RKO (cell line): Measurements from ENCODE around the gene RNF151.
A peak's percentile ranks its signal among the peaks of the same experiment; 100 is the strongest.

Experiments
- DNase-seq: peaks from one replicate; pipeline ENCODE4 v3.0.0-alpha.2; 2016; ENCODE audit warnings: low spot score

RNF151 gene

DNA sequence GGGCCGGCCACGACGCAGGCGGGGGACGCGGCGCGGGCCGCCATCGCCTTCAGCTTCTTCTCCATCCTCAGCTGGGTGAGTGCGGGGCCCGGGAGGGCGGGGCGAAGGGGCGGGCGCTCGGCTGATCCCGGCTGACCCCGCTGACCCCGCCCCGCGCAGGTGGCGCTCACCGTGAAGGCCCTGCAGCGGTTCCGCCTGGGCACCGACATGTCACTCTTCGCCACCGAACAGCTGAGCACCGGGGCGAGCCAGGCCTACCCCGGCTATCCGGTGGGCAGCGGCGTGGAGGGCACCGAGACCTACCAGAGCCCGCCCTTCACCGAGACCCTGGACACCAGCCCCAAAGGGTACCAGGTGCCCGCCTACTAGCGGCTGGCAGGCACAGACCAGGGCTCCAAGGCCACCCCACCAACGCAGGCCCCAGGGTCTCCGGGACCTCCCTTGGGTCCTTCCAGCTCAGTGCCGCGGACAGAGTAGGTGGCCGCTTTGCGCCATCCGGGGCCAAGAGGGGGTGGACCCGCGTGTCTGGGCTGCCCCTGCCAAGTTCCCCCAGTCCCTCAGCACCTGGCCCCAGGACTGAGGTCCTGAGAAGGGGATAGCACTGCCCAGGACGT, 26.2 kb downstream of the RNF151 start:
- no peak for DNase-seq

DNA sequence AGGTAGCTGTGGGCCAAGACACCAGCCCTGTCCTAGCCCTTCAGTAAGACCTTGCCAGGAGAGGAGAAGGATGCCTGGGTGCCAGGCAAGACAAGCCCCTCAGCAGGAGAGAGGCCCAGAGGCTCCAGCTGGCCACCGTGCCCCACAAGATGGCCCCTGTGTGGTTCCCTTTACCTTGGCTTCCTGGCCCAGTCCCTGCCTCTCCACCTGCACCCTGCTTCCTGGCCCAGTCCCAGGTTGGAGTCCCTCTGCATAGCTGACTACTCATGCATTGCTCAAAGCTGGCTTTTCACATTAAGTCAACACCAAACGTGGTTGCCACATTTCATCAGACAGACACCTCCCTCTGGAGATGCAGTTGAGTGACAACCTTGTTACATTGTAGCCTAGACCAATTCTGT, 27.1 kb downstream of the RNF151 start:
- DNase-seq = peak; percentile 49

DNA sequence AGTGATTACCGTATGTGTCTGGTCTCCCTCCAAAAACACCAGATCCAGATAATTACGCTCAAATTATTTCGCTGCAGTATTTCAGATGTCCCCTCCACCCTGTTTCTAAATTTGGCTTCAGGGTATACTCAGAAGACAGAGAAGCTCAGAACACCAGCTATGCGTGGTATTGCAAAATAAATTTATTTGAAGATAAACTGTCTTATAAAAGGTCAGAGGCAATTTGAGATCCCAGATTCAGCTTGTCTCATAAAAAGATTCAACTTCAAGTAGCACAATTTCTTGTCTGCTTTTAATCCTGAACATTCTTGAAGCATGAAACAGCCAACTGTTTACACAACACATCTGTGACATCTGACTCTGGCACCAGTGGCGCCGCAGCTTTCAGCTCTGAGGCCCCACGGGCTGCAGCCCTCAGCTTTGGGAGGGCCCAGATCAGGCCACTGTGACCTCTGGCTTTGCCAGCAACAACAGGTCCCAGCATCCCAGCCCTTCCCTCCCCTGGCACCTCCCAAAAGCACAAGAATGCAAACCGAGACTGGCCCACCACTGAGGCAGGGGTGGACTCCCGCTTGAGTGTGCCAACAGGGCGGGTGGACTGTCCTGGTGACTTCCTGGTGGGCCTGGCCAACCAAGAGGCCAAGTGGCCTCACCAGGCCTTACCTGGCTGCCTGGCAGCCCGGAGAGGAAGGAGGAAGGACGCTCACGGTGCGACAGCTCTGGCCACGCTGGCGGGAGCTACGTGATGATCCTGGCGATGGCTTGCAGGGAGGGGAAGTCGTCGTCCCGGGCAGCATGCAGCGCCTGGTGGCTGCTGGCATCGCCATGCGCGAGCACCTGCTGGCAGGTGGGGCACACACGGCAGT, 31.1 kb downstream of the RNF151 start:
- DNase-seq = no peak

DNA sequence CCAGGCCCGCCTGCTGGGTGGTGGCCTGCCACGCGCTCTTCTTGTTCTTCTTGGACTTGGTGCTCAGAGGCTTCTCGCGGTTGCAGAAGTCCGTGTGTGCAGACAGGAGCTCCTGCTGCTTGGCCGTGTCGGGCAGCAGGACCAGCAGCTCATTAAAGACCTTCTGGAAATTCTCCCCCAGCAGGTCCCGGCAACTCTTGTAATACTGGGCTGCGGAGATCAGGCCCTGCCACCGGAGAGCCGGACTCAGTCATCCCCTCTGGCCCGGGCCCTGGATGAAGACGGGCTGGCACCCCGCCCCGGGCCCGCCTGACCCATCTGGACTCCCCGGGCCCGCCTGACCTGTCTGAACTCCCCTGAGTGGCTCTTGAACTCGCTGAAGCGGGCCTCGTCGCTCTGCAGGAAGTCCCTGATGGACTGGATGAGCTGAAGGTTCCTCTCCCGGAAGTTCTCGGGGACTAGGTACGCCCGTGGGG, 31.7 kb downstream of the RNF151 start:
- no peak for DNase-seq

- no peak for DNase-seq
Measured at GRCh38 chr16:1998852-1999801, 32.5 kb downstream of the RNF151 start.

DNA sequence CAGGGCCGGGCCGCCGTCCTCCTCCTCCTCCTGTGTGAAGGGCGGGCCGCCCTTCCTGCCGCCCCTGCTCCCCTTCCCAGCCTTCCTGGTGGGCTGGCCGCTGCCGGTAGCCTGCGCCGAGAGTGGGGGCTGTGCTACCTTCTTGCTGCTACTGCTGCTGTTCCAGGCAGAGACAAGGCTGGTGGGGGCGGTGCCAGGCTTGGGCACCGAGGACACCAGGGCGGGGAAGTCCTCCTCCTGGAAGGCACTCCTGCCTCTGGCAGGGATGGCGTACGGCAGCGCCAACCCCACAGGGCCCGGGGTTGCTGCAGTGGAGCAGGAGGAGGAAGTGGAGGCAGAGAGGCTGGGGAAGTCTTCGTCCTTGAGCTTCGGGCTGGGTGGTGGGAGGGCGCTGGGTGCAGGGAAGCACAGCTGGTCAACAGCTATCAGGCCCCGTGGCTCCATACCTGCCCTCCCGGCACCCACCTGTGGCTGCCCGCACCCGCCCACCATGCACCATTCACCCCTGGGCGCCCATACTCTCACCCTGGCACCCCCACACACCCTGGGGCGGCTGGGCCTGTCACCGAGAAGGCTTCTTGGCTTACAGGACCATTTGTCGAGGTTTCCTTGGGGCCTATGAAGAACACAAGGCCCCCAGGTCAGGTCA, 33.3 kb downstream of the RNF151 start:
- no peak for DNase-seq

GRCh38 chr16:2001035-2001434, 34.4 kb downstream of the RNF151 start:
- DNase-seq = no peak

DNA sequence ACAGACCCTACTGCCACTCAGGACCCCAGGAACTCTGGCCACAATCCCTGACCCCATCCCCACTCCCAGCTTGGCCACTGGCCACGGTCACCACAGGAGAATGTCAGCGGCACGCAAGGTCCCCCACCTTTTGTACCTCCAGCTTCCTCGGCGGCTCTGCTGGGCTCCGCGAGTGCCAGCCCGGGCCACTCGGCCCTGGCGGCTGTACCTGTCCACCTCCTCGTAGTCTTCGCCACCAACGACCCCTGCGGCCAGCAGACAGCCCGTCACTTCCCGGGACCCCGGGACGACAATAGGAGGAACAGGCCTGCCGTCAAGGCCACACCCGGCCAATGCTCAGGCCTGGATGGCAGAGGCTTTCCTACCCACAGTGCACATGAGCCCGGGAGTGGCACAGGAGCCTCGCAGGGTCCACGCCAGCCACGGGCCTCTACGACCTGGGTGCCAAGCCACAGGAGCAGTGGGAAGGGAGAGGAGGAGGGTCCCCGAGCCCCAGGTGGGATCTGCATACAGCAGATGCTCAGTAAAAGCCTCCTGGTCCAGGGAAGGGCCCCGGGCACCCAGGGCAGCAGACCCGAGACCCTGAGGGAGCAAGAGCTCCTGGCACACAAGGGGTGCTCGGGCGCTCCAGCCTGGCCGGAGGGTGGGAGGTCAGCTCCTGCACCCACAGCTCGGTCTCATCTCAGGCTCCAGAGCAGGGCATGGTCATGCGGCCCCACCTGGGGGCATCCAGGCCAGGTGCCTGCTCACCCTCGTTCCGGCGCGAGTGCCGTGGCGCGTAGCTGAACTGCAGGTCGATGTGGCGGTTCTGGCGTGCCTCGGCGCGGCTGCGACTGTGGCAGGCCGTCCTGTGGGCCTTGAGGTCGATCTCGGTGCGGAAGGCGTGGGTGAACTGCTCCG, 35.0 kb downstream of the RNF151 start:
- DNase-seq = no peak

DNA sequence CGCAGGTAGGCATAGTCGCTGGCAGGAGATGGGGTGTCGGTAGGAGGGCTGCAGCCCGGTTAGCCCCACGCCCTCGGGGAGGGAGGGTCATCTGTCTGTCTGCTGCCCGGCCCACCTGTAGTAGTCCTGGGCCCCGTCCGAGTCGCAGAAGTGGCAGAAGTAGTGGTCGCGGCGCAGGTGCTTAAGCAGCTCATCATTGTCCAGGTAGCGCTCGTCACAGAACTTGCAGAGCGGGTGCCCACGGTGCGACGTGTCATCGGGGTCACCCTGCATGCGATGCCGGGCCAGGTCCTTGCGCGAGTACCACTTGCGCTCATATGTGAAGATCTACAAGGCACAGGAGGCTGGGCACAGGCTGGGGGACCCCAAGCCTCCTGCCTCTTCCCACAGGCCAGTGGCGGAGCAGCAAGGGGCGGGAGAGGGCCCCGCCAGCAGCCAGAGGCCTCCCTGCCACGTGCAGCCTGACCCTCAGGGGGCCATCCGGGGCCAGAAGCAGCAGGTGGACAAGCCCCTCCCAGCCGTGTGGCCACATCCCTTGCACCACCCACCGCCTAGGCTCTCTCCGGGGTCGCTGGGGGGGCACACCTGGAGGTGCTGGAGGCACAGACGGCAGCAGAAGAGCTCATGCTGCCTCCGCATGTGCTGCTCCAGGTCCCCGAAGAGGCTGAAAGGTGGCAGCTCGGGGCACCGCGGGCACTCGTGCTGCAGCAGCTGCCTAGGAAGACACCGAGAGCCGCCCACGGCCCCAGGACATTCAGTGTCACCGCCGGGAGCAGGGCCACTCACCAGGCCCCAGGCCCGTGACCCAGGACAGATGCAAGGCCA, 36.0 kb downstream of the RNF151 start:
- no peak for DNase-seq

DNA sequence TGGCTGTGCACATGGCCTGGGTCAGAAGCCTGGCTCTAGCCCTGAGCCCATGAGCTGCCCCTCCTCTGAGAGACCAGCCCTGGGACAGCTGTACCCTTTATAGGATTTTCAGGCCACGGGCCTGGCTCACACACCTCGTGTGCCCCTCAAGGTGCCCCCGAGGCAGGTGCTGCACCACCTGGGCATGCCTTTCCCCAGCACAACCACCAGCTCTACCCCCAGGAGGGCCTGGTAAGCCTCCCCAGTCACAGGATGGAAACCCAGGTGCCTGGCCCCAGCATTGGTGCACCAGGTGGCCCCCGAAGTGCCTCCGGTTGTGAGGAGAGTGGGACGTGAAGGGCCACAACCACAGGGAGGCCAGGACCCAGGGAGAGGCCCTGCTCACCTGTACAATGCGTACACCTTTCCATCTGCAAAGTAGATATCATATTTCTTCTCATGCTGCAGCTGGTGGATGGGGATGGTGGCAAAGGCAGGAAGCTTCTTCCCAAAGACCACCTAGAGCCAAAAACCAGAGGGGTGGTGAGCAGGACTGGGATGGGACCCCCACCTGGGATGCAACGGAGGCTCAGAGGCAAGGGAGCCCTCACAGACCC, 36.7 kb downstream of the RNF151 start:
- DNase-seq = no peak

GRCh38 chr16:2003827-2004641, 37.4 kb downstream of the RNF151 start:
- DNase-seq = peak; percentile 83

DNA sequence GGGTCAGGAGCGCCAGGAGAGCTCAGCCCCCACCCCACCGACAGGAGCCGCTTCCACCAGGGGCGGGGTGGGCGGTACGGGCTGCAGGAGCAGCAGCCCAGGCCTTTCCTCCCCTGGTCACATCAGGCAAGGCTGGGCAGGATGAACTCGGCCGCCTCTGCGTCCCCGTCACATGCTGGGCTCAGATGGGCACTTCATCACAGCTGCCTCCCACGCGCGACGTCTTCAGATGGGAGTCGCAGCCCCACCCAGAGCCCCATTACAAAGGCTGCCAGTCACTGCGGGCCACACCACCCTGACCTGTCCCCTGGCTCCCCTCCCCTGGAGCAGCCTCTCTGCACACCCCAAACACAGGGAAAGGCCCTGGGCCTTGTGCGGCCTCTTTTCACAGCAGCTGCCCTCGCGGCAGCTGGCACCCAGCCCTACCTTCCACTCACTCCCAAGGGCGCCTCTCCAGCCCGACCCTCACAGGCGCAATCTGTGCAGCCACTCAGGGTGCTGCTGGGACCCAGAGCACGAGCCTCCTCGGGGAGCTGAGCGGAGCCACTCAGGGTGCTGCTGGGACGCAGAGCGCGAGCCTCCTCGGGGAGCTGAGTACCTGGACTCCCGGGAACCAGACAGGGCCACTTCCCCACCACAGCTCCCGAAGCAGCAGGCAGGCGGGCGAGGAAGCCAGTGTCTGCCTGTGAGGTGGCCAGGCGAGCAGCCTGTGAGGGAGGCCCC, 38.3 kb downstream of the RNF151 start:
- DNase-seq = no peak

- DNase-seq = no peak
Measured at GRCh38 chr16:2005646-2006045, 39.0 kb downstream of the RNF151 start.

- DNase-seq = no peak
Measured at GRCh38 chr16:2006317-2006716, 39.7 kb downstream of the RNF151 start.

- no peak for DNase-seq
Measured at GRCh38 chr16:2007081-2007836, 40.6 kb downstream of the RNF151 start.

DNA sequence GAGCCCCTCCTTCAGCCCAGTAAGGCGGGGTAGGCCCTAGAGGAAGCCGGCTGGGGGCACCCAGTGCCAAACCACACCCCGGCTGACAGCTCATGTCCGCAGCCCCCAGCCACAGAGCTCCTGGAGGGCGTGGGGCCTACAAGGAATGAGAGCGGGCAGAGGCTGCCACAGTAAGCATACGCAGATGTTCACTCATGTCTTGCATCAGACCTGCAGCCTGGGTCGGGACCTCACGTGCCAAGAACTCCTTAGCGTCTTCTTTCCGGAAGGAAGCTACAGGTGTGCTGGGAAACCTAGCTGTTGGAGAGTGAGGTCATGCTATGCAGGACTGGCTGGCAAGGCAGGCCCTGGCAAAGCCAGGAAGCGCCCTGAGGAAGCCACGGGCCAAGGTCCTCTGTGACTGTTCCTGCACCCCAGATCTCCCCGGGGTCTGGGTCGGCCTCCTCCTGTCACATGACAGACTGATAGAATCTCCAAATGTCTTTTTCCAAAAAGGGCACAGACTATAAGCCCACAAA, 41.4 kb downstream of the RNF151 start:
- peak; percentile 79 for DNase-seq

GRCh38 chr16:2008631-2009163, 42.0 kb downstream of the RNF151 start:
- peak; percentile 43 for DNase-seq
